HG03060 (cell line): ENCODE results near the gene TBC1D21.

Source experiments
- ATAC-seq: cut with Tn5 transposase; IDR thresholded peaks from one replicate; pipeline ENCODE4 v1.9.1; 2021; ENCODE audit warnings: low read depth, moderate number of reproducible peaks; ENCODE audit not compliant: unreplicated experiment

Gene TBC1D21

GRCh38 chr15:73857193-73857920 lies 16.0 kb upstream of the TBC1D21 start:
- ATAC-seq, result no peak

GRCh38 chr15:73858062-73858461 lies 15.3 kb upstream of the TBC1D21 start:
- ATAC-seq, result no peak

GRCh38 chr15:73862276-73862675 lies 11.1 kb upstream of the TBC1D21 start:
- ATAC-seq, result no peak

GRCh38 chr15:73865379-73865778 lies 8.0 kb upstream of the TBC1D21 start:
- no peak for ATAC-seq

- ATAC-seq, result no peak
Observed at GRCh38 chr15:73865904-73866303, 7.5 kb upstream of the TBC1D21 start.

- ATAC-seq, result no peak
Observed at GRCh38 chr15:73866481-73866880, 6.9 kb upstream of the TBC1D21 start.

GRCh38 chr15:73866881-73867410 lies 6.4 kb upstream of the TBC1D21 start:
- ATAC-seq, result no peak

- ATAC-seq, result no peak
Observed at GRCh38 chr15:73867426-73867825, 5.9 kb upstream of the TBC1D21 start.

GRCh38 chr15:73867956-73868355 lies 5.4 kb upstream of the TBC1D21 start:
- no peak for ATAC-seq

GRCh38 chr15:73869216-73869995 lies 4.0 kb upstream of the TBC1D21 start:
- no peak for ATAC-seq

- ATAC-seq, result no peak
Observed at GRCh38 chr15:73870700-73871408, 2.5 kb upstream of the TBC1D21 start.

- no peak for ATAC-seq
Observed at GRCh38 chr15:73872346-73872745, 1.0 kb upstream of the TBC1D21 start.

- ATAC-seq, result no peak
Observed at GRCh38 chr15:73873889-73874511, 636 bp downstream of the TBC1D21 start.

- no peak for ATAC-seq
Observed at GRCh38 chr15:73879426-73879825, 6.1 kb downstream of the TBC1D21 start.

GRCh38 chr15:73881579-73882320 lies 8.4 kb downstream of the TBC1D21 start:
- ATAC-seq, result no peak

GRCh38 chr15:73882761-73883419 lies 9.5 kb downstream of the TBC1D21 start:
- no peak for ATAC-seq

- no peak for ATAC-seq
Observed at GRCh38 chr15:73884159-73884558, 10.8 kb downstream of the TBC1D21 start.

- ATAC-seq, result no peak
Observed at GRCh38 chr15:73885954-73886700, 12.8 kb downstream of the TBC1D21 start.
